RWPE2 (cell line): ENCODE results near the gene COPS9.

ENCODE experiments used
- ATAC-seq: fragments of 200-7000 bp; cut with Tn5 transposase; 3 replicates; pipeline ENCODE4 v1.9.1; 2021; ENCODE audit warnings: low read depth
- DNase-seq: peaks from one replicate; pipeline ENCODE4 v3.0.0-alpha.2; 2020; ENCODE audit warnings: low spot score
- H3K27ac ChIP-seq: fragments of 450-650 bp; 2 replicates; pipeline ENCODE4 v1.5.1; 2017; ENCODE audit warnings: mild to moderate bottlenecking; ENCODE audit not compliant: poor library complexity, severe bottlenecking
- H3K27me3 ChIP-seq: fragments of 250-450 bp; sonication (Bioruptor Pico); 2 replicates; pipeline ENCODE4 v1.5.1; 2021; ENCODE audit warnings: mild to moderate bottlenecking, moderate library complexity; ENCODE audit not compliant: insufficient read depth, poor library complexity, severe bottlenecking
- H3K36me3 ChIP-seq: fragments of 250-450 bp; sonication (Bioruptor Pico); 2 replicates; pipeline ENCODE4 v1.5.1; 2020; ENCODE audit warnings: low read depth, mild to moderate bottlenecking, moderate library complexity
- H3K4me1 ChIP-seq: fragments of 250-450 bp; sonication (Bioruptor Pico); 2 replicates; pipeline ENCODE4 v1.5.1; 2021; ENCODE audit warnings: mild to moderate bottlenecking, moderate library complexity; ENCODE audit not compliant: insufficient read depth, poor library complexity, severe bottlenecking
- H3K4me3 ChIP-seq: fragments of 250-450 bp; sonication (Bioruptor Pico); 2 replicates; pipeline ENCODE4 v1.5.1; 2021; ENCODE audit warnings: mild to moderate bottlenecking, moderate library complexity; ENCODE audit not compliant: severe bottlenecking
- H3K9me3 ChIP-seq: fragments of 250-450 bp; sonication (Bioruptor Pico); 2 replicates; pipeline ENCODE4 v1.5.1; 2021; ENCODE audit warnings: mild to moderate bottlenecking, moderate library complexity; ENCODE audit not compliant: severe bottlenecking
- TF ChIP-seq, protein P1 (sequence below): fragments of 450-650 bp; IDR thresholded peaks from one replicate; pipeline ENCODE4 v1.5.1; 2017; ENCODE audit warnings: mild to moderate bottlenecking, moderate library complexity; ENCODE audit not compliant: poor library complexity, severe bottlenecking

COPS9 gene

GRCh38 chr2:240156435-240157146 lies 20.5 kb upstream of the COPS9 start:
- Histone ChIP-seq H3K9me3 (no peaks in the 10 kb centered on the region), H3K27me3 (no peaks in the 10 kb centered on the region), H3K36me3 (no peaks in the 10 kb centered on the region), H3K4me1 (no peaks in the 10 kb centered on the region), H3K27ac (no peak overlapping the region), H3K4me3 (no peak overlapping the region)
- DNase-seq: peak; percentile 35
- no peak for ATAC-seq
- TF ChIP-seq, protein P1, sequence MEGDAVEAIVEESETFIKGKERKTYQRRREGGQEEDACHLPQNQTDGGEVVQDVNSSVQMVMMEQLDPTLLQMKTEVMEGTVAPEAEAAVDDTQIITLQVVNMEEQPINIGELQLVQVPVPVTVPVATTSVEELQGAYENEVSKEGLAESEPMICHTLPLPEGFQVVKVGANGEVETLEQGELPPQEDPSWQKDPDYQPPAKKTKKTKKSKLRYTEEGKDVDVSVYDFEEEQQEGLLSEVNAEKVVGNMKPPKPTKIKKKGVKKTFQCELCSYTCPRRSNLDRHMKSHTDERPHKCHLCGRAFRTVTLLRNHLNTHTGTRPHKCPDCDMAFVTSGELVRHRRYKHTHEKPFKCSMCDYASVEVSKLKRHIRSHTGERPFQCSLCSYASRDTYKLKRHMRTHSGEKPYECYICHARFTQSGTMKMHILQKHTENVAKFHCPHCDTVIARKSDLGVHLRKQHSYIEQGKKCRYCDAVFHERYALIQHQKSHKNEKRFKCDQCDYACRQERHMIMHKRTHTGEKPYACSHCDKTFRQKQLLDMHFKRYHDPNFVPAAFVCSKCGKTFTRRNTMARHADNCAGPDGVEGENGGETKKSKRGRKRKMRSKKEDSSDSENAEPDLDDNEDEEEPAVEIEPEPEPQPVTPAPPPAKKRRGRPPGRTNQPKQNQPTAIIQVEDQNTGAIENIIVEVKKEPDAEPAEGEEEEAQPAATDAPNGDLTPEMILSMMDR: no peak

- no peak overlapping the region for H3K4me3 ChIP-seq
- H3K36me3 ChIP-seq: no peaks in the 10 kb centered on the region
- H3K27ac ChIP-seq: no peak overlapping the region
- peaks cover 4% of the 10 kb centered on the region for H3K27me3 ChIP-seq
- ATAC-seq: no peak
- no peaks in the 10 kb centered on the region for H3K4me1 ChIP-seq
- no peaks in the 10 kb centered on the region for H3K9me3 ChIP-seq
- TF ChIP-seq, protein P1: no peak
- DNase-seq: peak; percentile 26
Observed at GRCh38 chr2:240155745-240156390, 19.8 kb upstream of the COPS9 start.

DNA sequence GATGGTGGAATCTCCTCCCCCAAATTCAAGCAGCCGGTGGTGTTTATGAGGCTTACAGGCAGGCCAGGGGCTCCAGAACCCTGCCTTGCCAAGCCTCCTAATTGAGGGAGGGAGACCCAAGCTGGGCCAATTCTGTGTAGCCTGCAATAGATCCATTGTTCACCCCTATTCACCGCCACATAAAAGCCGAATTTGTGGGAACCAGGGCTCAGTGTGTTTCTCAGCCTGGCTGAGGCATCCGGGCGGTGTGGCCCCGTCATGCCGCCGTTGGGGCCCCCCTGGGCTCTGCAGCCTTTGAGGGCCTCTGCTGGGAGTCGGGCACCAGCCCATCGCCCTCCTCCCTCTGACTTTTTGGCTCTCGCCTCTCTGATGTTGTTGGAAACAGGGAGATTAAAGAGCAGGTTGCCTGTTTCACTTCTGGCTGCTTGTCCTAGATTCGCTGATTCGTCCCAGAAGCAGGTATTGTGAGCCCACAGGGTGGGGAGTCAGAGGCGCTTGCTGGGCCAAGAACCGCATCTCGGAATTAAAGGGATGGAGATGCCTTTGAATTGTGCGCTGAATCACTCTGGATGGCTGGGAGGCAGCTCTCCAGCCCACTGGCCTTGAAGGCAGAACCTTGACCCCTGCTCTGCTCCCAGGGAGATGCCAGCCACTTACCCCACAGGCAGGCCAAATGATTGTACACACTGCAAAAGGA lies 19.1 kb upstream of the COPS9 start:
- no peaks in the 10 kb centered on the region for H3K9me3 ChIP-seq
- H3K27me3 ChIP-seq: peaks cover 4% of the 10 kb centered on the region
- H3K4me3 ChIP-seq: no peak overlapping the region
- TF ChIP-seq, protein P1: no peak
- ATAC-seq (no peak), DNase-seq (peak; percentile 36)
- no peak overlapping the region for H3K27ac ChIP-seq
- H3K4me1 ChIP-seq: no peaks in the 10 kb centered on the region
- H3K36me3 ChIP-seq: no peaks in the 10 kb centered on the region

GRCh38 chr2:240154606-240155005 lies 18.5 kb upstream of the COPS9 start:
- Histone ChIP-seq H3K9me3 (no peaks in the 10 kb centered on the region), H3K36me3 (no peaks in the 10 kb centered on the region), H3K27ac (no peak overlapping the region), H3K4me1 (no peaks in the 10 kb centered on the region), H3K4me3 (no peak overlapping the region), H3K27me3 (peaks cover 4% of the 10 kb centered on the region)
- TF ChIP-seq, protein P1: no peak
- DNase-seq (peak; percentile 32), ATAC-seq (no peak)
